HuH-7 (cell line): ENCODE results near the gene TBXAS1.

ENCODE experiments used
- DNase-seq: peaks from one replicate; pipeline ENCODE4 v3.0.0; 2011; ENCODE audit warnings: low spot score

The TBXAS1 gene

DNA sequence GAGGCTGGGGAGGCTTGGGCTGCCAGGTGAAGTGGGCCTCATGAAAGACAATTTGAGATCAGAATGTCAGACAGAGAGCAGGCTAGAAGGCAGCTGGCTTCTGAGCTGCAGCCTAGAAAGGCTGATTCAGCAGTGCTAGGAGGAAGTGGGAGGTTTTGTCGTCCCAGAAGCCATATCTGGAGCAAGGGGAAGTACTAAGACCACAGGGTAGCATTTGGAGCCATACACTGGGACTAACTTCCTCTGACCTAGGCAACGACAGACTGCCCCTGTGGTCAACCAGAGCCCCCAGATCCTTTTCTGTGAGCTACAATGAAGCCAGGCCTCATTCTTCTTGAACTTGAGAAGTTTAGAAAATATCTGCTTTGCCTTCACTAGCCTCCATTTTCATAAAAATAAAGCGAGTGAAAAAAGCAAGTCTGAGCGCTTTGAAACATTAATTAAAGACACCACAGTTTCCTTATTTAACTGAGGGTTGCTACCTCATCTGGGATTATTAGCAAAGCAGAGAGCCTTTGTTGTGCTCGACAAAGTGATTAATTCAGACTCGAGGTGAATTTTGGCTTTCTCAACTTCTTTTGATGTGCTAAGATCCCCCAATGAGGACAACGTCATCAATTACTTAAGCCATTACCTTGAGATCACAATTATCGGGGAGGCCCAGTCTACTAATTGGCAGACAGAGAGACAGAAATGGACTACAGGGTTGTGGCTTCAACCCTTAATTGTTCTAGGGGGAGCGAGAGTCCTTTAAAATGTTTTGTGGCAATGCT lies 26.6 kb downstream of the TBXAS1 start:
- DNase-seq, result no peak

- no peak for DNase-seq
Observed at GRCh38 chr7:139857791-139858190, 28.7 kb downstream of the TBXAS1 start.

- no peak for DNase-seq
Observed at GRCh38 chr7:139860090-139860775, 31.2 kb downstream of the TBXAS1 start.

DNA sequence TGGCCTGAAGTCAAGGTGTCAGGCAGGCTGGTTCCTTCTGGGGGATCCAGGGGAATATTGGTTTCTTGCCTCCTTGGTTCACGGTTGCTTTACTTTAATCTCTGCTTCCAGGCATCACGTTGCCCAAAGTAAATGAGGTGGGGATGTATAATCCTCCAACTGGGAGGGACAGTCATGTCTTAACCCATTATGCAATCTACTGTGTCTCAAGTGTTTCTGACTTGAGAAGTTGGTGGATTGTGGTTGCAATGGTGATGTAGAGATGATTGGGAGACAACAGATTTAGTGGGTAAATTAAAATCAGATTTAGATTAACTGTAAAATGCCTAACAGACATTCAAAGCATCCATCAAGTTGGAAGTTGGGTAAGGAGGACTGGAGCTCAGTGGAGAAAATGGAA lies 32.7 kb downstream of the TBXAS1 start:
- no peak for DNase-seq

DNA sequence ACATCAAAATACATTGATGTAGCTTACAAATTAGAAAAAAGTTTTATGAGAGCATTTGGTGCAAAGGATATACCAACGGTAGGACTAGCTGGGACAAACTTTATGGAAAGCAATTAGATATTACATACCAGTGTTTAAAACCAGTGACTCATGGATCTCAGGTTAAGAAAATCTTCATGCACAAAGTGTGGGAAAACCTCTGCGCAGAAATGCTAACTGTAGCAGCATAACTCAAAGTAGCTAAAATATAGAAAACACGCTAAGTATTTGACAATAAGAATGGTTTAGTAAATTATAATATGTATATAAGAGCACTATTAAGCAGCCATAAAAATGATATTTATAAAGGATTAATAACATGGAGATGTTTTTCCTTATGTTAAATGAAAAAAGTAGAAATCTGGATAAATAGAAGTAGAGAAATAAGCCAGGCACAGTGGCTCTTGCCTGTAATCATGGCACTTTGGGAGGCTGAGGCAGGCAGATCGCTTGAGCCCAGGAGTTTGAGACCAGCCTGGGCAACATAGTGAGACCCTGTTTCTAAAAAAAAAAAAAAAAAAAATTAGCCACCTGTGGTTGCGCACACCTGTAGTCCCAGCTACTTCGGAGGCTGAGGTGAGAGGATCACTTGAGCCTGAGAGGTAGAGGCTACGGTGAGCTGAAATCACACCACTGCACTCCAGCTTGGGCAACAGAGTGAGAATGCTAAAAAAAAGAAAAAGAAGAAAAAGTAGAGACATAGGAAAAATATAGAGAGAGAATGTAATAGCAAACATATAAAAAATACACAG lies 37.2 kb downstream of the TBXAS1 start:
- no peak for DNase-seq

DNA sequence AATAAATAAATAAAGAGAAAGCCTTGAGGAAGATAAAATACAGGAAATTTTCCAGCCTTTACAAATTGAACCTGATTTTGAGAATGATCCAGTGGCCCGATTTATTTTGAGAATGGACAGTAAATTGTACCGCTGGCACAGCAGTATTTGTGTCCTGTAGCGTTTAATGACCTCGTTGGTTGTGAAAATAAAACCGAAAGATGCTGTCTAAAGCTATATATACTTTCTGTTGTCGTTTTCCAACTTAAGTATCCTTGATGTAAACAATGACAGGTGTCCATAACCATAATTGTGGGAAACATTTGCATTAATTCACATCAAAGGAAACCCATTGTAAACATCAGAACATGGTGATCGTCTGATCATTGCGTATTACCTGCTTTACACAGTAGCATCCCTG lies 38.8 kb downstream of the TBXAS1 start:
- DNase-seq, result no peak

GRCh38 chr7:139869886-139870285 lies 40.8 kb downstream of the TBXAS1 start:
- DNase-seq, result no peak

DNA sequence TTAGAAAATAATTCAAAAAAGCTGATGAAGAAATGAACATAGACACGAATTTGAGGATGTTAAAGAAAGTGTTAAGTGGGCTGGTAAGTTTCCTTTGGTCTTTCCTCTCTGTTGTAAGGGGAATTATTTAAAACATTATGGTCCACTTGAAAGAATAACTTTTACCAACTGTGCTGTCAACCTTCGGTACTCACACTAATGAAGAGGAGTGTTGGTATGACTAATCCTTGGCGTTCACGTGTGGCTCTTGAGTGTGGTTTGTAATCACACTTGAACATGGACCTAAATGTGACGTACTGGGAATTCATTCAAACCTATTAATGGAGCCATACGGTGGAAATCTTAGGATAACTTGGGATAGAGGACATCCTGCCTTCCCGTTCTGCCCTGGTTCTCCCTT lies 41.3 kb downstream of the TBXAS1 start:
- DNase-seq, result no peak

DNA sequence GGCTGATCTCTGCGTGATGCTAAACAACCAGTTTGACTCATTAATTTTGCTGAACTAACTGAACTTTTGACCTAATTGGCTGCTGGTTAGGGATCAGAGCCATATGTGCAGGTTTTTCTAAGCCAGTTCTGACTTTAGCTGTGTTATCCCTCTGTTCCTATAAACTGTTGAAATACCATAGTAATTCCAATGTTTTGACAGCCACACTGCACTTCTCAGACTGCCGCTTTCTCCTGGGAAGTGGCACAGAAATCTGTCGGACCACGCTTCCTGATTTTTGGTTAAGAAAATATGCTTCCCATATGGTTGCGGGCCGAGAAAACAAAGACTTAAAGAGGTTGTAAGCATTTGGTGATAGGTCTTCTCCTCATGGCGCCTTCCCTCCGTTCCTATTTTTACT lies 42.3 kb downstream of the TBXAS1 start:
- no peak for DNase-seq

DNA sequence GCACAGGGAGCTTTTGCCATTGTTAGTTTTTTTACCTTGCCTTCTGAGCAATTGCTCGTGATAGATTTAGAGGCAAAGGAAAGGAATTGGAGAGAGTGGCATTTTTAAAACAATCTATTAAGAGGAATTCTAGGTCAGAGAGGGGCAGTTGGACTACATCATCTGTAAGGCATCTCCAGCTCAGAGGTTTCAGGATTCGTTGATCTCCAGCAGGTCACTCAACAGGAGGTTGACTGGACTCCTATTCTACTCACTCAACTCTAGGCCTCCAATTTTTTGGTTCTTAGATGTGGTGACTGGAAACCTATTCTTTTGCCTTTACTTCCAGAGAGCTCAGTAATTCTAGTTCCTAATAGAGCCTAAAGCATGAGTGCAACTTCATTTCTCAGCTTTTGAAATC lies 42.8 kb downstream of the TBXAS1 start:
- no peak for DNase-seq

DNA sequence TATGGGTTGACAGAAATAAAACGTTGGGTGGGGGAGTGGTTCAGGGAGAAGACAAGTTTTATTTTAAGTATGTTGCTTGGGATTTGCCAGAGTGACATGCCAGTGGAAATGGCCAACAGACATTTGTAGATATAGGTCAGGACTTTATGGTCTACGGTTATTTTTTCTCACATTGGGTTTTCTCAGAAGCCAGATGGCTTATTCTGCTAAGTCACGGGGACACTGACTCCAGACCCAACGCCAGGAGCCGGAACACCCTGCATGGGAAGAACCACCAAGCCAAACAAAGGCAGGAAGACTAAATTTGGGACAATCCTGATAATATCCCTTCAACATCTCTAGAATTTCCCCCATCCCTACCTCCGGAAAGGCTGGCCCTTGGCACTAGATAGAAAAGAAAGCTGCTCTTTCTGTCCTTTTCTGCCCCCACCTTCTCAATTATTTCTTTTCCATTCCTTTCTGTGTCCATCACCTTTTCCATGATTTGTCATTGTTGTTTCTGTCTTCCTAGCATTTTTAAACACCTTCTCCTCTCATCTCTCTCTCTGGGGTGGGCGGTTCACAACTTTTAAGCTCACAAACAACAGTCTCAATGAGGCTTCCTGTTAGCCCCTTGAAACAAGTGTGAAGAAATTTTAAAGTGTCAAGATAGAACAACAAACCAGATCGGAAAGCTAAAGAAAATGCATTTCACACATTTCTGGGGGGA lies 44.7 kb downstream of the TBXAS1 start:
- DNase-seq, result no peak

DNA sequence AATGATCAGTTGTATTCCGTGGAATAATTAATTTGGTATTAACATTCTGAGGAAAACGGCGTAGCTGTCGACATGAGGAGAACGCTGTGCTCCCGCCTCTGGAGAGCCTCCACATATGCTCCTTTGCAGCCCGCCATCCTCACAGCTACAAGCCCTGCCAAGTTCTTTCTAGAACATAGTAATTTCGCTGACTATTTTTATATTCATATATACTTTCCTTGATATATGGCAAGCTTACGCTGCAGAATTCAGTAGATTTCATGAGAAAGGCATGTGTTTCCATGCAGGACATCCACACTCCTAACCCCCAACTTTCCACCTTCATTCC lies 45.2 kb downstream of the TBXAS1 start:
- no peak for DNase-seq

GRCh38 chr7:139875821-139876241 lies 46.8 kb downstream of the TBXAS1 start:
- DNase-seq, result no peak

GRCh38 chr7:139876622-139877283 lies 47.7 kb downstream of the TBXAS1 start:
- no peak for DNase-seq

DNA sequence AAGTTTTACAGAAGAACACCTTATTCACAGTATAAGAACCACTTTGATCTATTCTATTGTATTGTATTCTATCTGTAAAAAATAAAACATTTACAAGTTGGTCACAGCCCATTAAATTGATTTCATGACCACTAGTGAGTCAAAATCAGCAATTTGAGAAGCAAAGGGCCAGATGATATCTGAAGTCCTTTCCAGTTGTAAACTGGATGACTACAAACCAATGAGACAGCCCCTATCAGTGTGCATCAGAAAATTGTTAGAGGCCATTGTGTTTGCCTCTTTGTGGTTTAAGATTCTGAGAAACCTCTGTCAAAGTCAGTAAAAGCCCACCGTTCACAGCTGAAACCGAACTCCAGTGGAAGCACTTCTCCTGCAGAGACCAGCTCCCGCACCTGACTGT lies 54.8 kb downstream of the TBXAS1 start:
- no peak for DNase-seq

DNA sequence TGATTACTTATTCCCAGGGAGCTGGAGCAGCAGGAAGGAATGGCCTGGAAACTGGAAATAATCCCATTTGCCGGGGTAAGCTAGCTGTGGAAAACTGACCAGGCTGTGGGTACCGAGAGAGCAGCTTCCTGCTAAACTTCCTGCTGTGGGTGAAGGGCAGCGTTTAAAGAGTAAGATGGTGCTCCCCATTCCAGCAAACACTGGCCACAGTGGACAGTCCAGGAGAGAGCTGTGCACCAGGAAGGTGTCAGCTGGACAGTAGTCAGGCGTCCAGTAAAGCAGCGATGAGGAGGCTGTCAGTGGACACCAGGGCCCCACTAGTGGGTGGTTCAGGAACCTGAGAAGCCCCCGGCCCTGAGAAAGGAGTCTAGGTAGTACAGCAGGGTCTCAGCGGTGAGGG lies 55.4 kb downstream of the TBXAS1 start:
- DNase-seq, result no peak

GRCh38 chr7:139885511-139885910 lies 56.4 kb downstream of the TBXAS1 start:
- no peak for DNase-seq

- no peak for DNase-seq
Observed at GRCh38 chr7:139886206-139886605, 57.1 kb downstream of the TBXAS1 start.

DNA sequence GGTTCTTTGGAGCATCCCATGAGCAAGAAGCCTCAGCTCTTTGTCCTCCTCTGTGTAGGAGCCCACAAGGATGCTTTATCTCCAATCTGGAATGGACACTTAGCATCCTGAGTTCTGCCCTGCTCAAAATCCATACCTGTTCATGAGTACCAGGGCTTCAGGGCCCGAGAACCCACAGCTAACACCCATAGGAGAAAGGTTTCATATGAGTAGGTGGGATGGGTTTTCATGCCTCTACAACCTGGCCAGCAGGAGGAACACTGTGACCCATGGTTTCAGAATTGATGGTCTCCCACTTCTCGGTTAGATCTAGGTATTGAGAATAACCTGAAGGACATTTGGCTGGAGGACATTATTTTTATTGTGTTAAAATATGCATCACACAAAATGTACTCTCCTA lies 57.8 kb downstream of the TBXAS1 start:
- DNase-seq, result no peak

DNA sequence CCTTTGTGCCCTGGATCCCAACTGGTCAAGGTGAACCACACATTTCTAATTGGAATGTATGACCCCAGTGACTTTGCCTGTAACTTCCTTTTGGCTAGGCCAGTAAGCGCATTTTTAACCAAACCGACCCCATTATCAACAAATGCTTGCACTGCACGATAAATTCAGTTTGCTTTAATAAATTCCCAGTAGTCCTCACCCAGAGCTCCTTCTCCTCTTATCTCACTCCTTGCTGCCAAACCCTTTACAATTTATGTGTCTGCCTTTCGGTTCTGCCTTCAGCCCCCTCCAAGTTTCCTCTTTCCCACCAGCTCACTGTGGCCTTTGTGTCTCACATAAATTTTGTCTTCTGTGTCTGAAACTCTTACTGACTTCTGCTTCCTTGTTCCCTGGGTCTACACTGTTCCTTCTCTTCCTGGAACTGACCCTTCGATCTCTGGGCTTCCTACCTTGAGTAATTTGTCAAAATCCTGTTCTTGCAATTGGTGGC lies 59.0 kb downstream of the TBXAS1 start:
- no peak for DNase-seq

GRCh38 chr7:139889186-139889871 lies 60.3 kb downstream of the TBXAS1 start:
- DNase-seq, result no peak
